Stimulated activated CD4-positive, alpha-beta T cell treated with anti-CD3 and anti-CD28 coated beads, Interleukin-4, amount 100 ng/mL, for 48 hours (primary cell): Measurements from ENCODE around the gene TNPO1.
A peak's percentile ranks its signal among the peaks of the same experiment; 100 is the strongest.
"Not testable (repeated sequence)": the region's sequence is repeated elsewhere in the genome, so short reads cannot be mapped to it uniquely, and the experiment has no call there.

ENCODE experiments used
- DNase-seq, 2 donors: peaks; one replicate each; pipeline ENCODE4 v3.0.0-alpha.2; 2020; ENCODE audit warnings: low read depth in 2 of 2

Gene TNPO1

DNA sequence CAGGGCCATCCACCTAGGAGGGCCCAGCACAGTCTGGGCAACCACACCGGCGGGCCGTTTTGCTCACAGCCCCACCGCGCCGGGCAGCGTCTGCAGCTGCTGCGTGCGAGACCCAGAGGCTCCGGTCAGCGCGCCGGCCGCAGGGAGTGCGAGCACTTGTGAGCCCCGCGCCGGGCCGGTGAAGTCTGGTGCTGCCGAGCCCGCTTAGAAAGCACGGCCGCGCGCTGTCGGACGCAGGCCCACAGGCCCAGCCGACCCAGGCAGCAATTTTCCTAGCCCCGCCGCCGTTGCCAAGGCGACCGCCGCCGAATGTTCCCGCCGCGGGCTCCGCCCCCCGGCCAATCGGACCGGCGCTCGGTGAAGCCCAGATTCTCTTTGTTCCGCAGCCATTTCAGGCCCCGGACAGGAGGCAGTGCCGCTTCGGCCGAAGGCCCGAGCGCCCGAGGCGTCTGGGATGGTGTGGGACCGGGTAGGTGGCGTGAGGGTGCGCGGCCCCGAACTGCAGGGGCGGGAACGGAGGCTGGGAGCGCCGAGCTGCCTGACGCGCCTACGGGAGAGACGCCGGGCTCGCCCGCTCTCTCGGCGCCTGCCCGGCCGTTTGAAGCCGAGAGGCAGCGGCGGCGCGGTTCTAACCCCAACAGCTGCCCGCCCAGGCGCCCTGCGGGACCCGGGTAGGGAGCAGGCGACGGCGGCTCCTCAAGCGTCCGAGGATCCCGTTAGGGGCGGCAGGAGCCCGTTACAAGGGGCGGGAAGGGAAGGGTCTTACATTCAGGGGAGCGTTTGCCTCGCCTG lies at the start of gene TNPO1:
TNPO1 (plus strand) TSS at position 378 of the 792 bp plus-strand sequence; CDS start at position 455, 77 bp downstream.
- DNase-seq: peak; percentile 69 to 79

DNA sequence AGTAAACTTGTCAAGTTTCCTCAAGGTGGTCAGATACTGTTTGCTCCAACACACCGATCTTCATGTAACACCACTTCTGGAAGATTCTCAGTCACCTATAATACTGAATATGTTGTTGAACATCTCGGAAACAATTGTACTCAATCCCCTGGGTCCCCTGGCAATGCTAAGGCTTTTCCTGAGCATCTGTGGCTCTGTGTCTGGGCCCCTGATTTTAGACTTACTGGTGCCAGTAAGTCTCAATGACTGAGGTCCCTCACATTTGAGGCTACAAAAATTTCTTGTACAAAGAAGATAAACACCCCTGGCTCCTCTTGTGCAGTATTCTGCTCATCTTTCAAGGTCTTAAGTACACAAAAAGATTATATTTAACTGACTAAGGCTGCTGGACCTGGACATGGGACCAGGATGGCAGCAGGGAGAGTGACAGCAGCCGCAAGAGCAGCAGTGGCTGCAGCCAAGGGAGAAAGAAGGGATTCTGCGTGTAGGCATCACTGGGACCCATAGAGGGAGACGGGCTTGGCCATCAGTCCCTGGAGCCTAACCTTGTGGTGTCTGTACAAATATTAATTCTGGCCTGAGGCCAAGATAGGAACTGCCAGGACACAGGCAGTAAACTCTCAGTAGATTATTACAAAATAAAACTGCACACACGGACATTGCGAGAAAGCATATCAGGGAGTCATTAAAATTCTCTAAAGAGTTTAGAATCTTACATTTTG lies 49.0 kb upstream of the TNPO1 start:
- no peak for DNase-seq

DNA sequence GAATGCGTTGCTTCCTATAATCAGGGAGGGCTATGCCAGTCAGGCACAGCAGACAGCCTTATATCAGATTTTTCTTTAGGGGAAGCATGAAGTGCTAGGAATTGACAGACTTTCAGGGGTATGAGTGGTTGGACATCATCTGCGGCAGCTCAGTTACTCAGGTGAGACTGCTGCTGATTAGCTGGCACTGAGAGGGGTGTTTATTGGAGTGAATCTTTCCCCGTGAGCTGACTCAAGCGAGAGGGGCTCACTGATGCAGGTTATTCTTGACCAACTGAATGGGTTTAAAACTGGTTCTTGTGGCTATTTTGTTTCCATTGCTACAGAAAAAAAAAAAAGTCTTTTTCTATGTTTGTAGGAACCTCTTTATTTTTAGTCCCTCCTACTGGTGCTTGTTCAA lies 46.2 kb upstream of the TNPO1 start:
- no peak for DNase-seq

DNA sequence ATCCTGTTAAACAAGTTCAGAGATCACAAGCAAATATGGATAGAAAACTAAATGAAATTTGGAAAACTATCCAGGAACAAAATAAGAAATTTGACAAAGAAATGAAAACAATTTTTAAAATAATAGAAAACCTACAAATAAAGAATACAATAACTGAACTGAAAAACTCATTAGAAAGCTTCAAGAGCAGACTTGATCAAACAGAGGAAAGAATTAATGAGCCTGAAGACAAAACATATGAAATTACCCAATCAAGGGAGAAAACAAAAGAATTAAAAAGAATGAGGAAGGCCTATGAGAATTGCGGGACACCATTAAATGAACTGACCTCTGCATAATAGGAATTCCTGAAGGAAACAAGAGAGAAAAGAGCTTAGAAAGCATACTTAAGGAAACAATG lies 39.8 kb upstream of the TNPO1 start:
- DNase-seq: no peak

DNA sequence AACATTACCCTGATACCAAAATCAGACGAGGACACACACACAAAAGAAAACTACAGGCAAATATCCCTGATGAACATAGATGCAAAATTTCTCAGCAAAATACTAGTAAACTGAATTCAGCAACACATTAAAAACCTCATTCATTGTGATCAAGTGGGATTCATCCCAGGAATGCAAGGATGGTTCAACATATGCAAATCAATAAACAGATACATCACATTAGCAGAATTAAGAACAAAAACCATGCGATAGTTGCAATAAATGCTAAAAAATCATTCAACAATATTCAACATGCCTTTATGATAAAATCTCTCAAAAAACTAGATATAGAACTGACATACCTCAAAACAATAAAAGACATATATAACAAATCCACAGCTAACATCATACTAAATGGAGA lies 36.9 kb upstream of the TNPO1 start:
- no peak for DNase-seq

DNA sequence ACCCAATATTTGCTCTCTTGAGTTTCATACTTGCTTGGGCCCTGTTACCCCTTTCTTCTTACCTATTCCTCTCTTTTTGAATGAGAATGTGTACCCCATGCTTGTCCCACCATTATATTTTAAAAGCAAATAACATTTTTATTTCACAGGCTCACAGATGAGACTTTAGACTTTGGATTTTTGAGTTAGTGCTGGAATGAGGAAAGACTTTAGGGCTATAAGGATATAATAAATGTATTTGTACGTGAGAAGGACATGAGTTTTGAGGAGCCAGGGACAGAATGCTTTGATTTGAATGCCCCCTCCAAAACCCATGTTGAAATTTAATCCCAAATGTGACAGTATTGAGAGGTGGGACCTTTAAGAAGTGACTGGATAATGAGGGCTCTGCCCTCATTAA lies 33.1 kb upstream of the TNPO1 start:
- no peak for DNase-seq

DNA sequence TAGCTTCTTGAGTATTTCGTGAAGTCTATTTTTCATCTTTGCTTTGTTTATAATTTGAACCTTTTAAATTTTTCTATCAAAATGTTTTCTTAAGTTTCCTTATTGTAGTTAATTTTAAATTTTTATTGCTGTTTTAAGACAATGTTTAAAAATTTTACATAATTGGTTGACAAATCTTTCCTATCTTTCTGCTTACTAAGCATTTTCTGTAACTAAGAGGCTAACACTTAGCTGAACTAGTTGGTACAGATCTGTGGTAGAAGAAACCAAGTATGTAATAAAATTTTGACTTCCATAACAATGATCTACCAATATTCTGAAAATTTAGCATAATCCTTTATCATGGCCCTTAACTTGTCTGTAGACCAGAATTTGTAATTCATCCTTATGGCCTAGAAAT lies 32.3 kb upstream of the TNPO1 start:
- DNase-seq: no peak

DNA sequence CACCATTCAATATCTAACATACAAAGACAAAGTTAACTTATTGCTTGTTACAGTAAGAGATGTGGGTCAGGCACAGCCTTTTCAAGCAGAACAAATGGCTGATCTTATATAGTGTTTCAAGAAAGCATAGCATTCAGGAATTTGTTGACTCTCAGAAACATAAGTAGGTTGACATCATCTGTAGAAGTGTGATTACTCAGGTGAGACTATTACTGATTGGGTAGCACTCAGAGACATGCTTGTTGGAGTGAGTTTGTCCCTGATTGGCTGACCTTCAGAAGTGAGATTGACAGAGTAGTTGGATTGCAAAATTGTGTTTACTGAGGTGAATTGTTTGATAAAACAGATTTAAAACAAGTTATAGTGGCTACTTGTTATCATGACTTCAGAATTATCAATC lies 30.7 kb upstream of the TNPO1 start:
- DNase-seq: no peak

DNA sequence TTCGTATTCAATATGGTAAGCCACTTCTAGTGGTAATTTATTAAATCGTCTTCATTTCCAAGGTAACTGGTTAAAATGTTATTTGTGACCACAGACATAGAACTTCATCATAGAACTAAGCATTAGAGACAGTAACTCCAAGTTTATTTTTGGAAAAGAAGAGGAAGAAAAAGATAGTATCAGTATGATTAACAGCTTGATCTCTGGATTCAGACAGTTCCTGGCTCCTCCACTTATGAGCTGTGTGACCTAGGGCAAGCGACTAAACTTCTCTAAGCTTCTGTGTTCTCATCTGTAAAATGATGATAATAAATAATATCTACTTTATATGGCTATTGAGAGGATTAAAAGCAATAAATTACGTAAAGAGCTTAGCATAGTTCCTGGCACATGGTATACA lies 29.8 kb upstream of the TNPO1 start:
- DNase-seq: no peak

DNA sequence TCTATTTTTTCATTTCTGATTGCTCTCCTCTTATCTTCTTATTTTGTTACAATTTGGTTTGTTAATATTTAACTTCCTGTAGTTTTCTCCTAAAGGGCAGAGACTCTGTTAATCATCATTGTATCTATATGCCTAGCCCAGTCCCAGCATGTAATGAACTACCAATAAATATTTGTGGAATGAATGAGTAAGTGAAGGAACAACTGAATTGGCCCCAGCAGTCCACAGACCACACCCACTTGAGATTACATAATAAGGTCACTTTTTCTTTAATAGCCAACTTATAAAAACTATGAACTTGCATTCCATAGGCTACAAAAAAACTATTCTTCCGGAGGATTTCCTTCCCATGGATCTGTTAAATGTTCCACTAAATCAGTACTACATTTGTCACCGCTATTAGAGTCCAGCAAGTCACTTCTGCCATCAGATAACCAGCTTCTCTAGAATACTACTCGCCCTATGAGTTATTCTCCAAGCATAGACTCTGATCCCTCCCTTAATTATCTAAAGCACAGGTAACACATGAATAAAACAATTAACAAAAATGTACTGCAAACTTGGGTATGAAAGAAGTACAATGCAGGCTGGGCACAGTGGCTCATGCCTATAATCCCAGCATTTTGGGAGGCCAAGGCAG lies 27.5 kb upstream of the TNPO1 start:
- no peak for DNase-seq

DNA sequence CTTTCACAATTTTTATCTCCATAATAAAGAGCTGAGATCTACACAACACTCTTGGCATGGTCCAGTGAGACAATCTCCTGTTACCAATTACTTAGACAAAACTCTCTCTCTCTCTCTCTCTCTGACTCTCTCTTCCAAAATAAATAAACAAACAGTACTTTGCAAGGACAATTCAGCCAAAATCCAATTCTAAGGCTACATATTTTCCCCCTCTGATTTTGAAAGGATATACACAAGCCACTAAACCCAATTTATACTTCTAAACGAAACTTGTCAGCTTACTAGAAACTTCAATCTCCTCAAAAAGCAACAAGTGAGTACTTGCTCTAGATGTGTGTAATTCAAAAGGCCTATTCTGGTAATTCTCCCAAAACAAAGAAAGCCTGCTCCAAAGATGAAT lies 26.3 kb upstream of the TNPO1 start:
- DNase-seq: no peak

DNA sequence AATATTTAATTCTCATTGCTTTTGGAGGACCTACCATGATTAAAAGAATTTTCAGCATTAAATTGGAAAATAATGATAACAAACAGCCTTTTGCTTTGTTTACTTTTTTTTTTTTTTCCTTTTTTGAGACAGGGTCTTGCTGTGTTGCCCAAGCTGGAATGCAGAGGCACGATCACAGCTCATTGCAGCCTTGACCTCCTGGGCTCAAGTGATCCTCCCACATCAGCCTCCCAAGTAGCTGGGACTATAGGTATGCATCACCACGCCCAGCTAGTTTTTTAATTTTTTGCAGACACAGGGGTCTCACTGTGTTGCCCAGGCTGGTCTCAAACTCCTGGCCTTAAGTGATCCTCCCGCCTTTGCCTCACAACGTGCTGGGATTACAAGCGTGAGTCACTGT lies 23.8 kb upstream of the TNPO1 start:
- DNase-seq: not testable (repeated sequence)

DNA sequence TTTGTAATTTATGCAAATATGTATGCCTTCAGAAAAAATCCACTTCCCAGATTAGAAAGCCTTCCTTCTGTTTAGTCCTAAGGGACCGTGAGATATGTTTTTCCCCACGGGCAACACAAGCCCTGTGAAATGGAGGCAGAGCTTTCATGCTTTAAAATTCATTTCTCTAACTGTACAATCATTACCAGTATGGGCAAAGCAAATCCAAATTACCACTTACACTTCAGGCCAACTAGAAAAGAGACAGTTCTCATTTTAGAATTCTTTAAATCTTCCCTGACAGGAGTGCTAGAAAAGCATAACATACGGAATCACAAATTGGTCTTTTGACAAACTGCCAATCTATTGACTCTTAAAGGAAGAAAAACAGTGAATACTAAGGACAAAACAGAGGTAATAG lies 20.5 kb upstream of the TNPO1 start:
- no peak for DNase-seq

DNA sequence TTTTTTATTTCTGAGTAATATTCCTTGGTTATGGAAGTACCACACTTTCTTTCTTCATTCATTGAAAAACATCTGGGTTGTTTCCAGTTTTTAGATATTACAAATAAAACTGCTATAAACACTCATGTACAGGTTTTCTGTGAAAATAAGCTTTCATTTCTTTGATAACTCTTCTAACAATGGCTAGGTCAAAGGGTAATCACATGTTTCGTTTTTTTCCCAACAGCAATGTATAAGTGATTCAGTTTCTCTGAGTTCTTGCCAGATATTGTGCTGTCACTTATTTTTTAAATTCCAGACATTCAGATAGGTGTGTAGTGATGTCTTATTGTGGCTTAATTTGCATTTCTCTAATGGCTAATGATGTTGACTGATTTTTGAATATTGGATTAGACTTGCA lies 16.7 kb upstream of the TNPO1 start:
- DNase-seq: no peak

DNA sequence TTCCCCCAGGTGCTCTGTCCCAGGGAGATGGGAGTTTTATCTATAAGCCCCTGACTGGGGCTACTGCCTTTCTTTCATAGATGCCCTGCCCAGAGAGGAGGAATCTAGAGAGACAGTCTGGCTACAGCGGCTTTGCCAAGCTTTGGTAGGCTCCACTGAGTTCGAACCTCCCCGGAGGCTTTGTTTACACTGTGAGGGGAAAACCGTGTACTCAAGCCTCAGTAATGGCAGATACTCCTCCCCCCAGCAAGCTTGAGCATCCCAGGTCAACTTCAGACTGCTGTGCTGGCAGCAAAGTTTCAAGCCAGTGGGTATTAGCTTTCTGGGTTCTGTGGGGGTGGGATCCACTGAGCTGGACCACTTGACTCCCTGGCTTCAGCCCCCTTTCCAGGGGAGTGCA lies 7.8 kb upstream of the TNPO1 start:
- not testable (repeated sequence) for DNase-seq

DNA sequence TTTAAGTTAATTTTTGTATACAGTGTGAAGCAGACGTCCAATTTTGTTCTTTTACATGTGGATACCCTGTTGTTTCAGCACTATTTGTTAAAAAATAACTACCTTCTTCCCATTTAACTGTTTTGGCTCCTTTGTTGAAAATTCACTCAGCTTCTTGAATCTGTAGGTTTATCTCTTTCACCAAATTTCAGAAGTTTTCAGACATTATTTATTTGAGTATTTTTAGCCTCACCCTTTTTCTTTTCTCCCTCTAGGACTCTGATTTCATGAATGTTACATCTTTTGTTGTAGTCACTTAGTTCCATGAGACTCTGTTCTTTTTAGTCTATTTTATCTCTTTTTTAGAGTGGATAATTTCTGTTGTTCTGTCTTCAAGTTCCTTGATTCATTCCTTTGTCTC lies 4.6 kb upstream of the TNPO1 start:
- no peak for DNase-seq

DNA sequence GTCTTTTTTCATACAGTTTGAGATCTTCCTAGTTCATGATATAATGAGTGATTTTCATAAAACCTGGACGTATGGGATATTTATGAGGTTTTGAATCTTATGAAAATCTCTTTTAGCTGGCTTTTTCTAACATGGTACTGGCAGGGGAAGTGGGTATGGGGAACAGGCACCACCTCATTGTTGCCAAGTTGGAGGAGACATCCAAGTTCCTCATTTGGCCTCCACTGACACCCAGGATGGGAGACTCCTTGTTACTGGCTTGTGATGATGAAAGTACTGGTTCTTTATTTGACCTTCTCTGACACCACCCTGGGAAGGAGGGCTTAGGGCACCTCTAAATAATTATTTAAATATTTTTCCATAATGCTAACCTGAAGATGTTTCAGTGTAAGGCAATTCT lies 4.0 kb upstream of the TNPO1 start:
- no peak for DNase-seq

DNA sequence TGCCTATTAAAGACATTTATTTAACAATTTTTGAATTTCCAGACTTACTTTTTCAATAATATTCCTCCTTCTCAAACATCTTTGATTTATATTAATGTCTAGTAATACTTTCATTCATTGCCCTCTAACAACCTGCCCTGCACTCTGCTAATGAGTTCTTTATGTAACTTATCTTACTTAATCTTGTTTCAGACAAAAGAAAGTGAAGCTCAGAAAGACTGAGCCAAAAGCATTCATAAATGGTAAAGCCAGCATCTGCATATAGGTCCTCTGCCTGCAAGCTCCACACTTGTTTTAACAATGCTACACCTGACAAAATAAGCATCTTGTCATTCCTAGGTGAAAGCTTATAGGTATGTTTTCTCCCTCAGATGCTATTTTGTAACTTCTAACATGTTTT lies 2.4 kb upstream of the TNPO1 start:
- DNase-seq: no peak

DNA sequence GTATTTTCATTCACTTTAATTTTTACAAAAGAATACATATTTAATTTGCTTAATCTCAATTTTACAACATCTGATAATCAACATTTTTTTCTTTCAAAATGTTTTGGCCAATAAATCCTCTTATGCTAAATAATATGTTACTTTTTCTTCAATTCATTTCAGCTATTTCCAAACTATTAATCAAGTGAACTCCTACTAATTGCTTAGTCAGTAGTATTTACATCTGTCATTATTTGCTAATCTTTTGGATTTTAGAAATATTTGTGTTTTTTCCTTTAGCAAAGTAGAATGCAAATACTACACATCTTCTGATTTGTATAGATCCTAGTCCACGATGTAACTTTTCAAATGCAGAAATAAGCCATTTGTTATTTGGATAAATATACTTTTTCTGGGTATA lies 1.6 kb upstream of the TNPO1 start:
- DNase-seq: no peak

DNA sequence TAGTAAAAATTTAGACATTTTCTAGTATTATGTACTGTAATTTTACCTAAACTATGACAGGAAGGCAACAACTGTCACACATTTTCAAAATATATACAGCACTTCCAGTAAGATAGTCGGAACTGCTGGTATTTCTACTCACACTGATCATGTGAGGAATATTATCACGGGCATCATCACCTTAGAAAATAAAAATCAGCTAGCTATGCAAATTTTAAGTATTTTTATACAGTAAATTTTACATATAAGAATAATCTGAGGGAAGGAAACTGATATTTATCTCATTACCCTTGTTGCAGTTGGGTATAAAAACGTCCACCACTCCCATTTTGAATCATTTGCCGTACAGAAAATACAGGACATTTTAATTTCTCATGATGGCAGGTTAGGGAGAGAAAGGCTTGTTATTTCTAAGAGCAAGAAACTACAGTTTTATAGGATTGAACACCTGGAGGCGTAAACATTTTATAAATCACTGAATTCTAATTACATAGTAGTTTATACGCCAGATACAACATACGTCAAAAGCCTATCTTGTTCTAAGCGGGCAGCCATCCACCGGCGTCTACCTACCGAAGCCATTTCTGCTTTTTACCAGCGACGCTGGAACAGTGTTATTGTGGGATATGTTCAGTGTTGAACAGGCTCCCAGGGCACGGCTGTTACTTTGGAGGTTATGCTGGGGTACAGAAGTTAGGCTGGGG lies 729 bp upstream of the TNPO1 start:
- no peak for DNase-seq

DNA sequence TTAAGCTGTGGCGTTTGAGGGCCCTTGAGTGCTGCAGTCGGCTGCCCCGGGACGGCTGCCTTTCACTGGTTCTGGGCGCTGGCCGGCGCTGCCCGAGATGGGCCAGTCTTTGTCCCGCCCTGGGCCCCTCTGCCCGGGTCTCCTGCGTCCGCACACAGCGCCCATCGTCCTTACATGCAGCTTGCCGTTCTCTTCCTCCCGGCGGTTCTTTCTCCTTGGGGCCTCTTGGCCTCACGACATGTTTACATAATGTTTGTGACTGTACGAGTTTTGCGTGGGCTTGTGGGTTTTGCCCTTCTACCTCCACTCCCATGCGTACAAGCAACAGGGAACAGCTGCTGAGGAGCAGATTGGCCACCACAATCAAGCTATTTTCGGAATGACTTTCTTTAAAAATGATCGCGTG lies 618 bp downstream of the TNPO1 start:
- DNase-seq: peak; percentile 8 to 30

DNA sequence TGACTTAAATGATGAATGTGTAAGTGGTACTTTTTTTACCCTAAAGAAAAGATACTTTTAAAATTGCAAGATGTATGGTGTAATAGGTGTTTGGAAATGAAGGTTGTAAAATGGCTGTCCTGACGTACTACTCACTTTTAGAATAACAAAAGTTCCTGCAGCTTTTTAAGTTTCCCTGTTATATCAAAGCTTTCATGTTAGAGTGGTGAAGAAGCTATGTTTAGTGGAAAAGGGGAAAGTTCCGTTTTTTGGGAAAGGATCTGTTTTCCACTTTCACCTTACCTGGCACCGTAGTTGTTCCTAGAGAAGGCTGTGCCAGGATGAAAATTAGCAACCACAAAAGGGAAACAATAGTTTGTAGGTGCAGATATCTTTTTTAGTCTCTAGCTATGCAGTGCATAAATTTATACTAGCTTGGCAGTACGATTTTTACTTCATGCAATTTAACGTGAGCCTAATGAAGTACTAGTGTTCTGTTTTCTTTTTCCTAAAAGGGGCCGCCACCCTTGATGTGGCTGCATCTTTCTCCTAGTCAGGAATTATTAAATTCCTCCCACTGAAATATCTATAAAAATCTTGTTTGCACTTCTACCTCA lies 1.3 kb downstream of the TNPO1 start:
- no peak for DNase-seq
